Suprapubic skin (tissue), 4 donors: Measurements from ENCODE around the gene FRMPD2. TPM values are rescaled to one million over a fixed set of nuclear protein-coding genes. Genes with fewer than 3 reads are reported as not detected.

Experiments used
- DNase-seq, 2 donors: peaks; one replicate each; pipeline ENCODE4 v3.0.0-alpha.2; 2019; ENCODE audit warnings: low spot score in 2 of 2
- H3K27ac ChIP-seq: fragments of 200-600 bp; sonication (generic); one replicate; pipeline ENCODE4 v1.5.1; 2019
- H3K27me3 ChIP-seq: fragments of 200-600 bp; sonication (generic); one replicate; pipeline ENCODE4 v1.5.1; 2019
- H3K36me3 ChIP-seq: fragments of 200-600 bp; sonication (generic); one replicate; pipeline ENCODE4 v1.5.1; 2019
- H3K4me1 ChIP-seq: fragments of 200-600 bp; sonication (generic); one replicate; pipeline ENCODE4 v1.5.1; 2019
- H3K4me3 ChIP-seq: fragments of 200-600 bp; sonication (generic); one replicate; pipeline ENCODE4 v1.5.1; 2019; ENCODE audit warnings: mild to moderate bottlenecking
- H3K9me3 ChIP-seq: fragments of 200-600 bp; sonication (generic); one replicate; pipeline ENCODE4 v1.5.1; 2019
- EP300 ChIP-seq: sonication (generic); formaldehyde crosslinking; IDR thresholded peaks from one replicate; pipeline ENCODE4 v1.6.1; 2017; ENCODE audit warnings: antibody characterized with exemption
- POLR2A ChIP-seq, 2 donors: fragments of 450-650 bp; IDR thresholded peaks; one replicate each; pipeline ENCODE4 v1.6.1; 2017; ENCODE audit warnings: antibody characterized with exemption in 2 of 2, mild to moderate bottlenecking in 2 of 2, moderate library complexity in 2 of 2
- POLR2AphosphoS5 ChIP-seq, 3 donors: sonication (generic); formaldehyde crosslinking; IDR thresholded peaks; one replicate each; pipeline ENCODE4 v1.6.1; 2017; ENCODE audit warnings: antibody characterized with exemption in 3 of 3
- WGBS: methylation state at CpG from one replicate; pipeline ENCODE4 v1.1.5; 2018; 5-methylcytosine and 5-hydroxymethylcytosine counted together
- total RNA-seq, 4 donors: library from RNA; depleted of rRNA; stranded (reverse); fragments of >200 nt; gene quantifications; one replicate each; pipeline ENCODE4 v1.1.0, GENCODE V29; 2016
- TF ChIP-seq, protein P1 (sequence below), 2 donors: fragments of 200-600 bp in 1 of 2; fragments of 450-650 bp in 1 of 2; sonication (generic) in 1 of 2; IDR thresholded peaks; one replicate each; pipeline ENCODE4 v1.5.1; 2016 to 2019; ENCODE audit warnings: antibody characterized with exemption in 2 of 2, mild to moderate bottlenecking in 1 of 2, moderate library complexity in 1 of 2

The FRMPD2 gene
- total RNA-seq, 4 donors from 2014 or later = 0.72 TPM; not detected in 3

DNA sequence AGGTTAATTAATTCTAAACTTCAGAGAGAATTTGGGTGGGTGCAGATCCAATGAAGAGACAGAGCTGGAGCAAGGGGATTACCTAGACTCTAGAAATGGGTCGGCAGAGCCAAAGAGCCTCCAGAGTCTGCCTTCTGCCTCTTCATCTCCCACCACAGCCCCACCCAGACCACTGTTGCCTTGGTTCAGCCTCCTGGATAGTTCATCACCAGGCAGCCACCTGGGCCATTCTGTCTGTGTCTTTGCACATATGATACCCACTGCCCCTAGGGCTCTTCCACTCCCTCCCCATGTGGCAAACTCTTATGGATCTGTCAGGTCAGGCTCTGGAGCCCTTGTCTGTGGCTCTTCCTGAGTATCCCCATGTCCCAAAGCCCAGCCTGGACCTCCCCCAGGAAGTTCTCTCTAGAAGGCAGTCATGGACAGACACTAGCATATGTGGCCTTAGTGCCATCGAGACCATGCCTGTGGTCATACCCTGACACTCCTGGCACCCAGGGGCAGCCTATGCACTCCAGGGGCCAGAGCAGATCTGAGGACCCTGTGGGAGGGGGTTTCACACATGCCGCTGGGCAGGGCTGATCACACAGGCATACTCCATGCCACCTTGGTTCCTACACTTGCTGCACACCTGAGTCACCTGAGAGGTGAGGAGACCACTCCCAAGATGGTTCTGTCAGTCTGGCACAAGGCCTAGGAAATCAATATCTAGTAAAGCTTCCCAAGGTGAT is 41.6 kb downstream of the FRMPD2 start:
- Histone ChIP-seq H3K36me3 (no peaks in the 10 kb centered on the region), H3K4me3 (no peak overlapping the region), H3K27me3 (peaks cover 3% of the 10 kb centered on the region), H3K9me3 (no peaks in the 10 kb centered on the region), H3K4me1 (no peaks in the 10 kb centered on the region), H3K27ac (no peak overlapping the region)
- TF ChIP-seq EP300 (no peak), POLR2AphosphoS5 (IDR thresholded peaks at IDR 0.05) (no peak), POLR2A (IDR thresholded peaks at IDR 0.05) (no peak)
- TF ChIP-seq, protein P1, sequence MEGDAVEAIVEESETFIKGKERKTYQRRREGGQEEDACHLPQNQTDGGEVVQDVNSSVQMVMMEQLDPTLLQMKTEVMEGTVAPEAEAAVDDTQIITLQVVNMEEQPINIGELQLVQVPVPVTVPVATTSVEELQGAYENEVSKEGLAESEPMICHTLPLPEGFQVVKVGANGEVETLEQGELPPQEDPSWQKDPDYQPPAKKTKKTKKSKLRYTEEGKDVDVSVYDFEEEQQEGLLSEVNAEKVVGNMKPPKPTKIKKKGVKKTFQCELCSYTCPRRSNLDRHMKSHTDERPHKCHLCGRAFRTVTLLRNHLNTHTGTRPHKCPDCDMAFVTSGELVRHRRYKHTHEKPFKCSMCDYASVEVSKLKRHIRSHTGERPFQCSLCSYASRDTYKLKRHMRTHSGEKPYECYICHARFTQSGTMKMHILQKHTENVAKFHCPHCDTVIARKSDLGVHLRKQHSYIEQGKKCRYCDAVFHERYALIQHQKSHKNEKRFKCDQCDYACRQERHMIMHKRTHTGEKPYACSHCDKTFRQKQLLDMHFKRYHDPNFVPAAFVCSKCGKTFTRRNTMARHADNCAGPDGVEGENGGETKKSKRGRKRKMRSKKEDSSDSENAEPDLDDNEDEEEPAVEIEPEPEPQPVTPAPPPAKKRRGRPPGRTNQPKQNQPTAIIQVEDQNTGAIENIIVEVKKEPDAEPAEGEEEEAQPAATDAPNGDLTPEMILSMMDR (IDR thresholded peaks at IDR 0.05) = no peak
- peak in 1 of 2 donors; percentile 32 for DNase-seq
- 90% methylated on average over 1 of the region's 3 CpGs for WGBS

- Histone ChIP-seq H3K4me1 (no peaks in the 10 kb centered on the region), H3K36me3 (no peaks in the 10 kb centered on the region), H3K9me3 (no peaks in the 10 kb centered on the region), H3K27ac (no peak overlapping the region), H3K27me3 (peaks cover 3% of the 10 kb centered on the region), H3K4me3 (no peak overlapping the region)
- DNase-seq = no peak
- TF ChIP-seq, protein P1 (IDR thresholded peaks at IDR 0.05) = no peak
- TF ChIP-seq EP300 = no peak
- TF ChIP-seq POLR2A (IDR thresholded peaks at IDR 0.05) = no peak
- TF ChIP-seq POLR2AphosphoS5 (IDR thresholded peaks at IDR 0.05) = no peak
- WGBS = 71% methylated on average over 6 of the region's 6 CpGs
Measured at GRCh38 chr10:48231699-48232315, 42.7 kb downstream of the FRMPD2 start.

DNA sequence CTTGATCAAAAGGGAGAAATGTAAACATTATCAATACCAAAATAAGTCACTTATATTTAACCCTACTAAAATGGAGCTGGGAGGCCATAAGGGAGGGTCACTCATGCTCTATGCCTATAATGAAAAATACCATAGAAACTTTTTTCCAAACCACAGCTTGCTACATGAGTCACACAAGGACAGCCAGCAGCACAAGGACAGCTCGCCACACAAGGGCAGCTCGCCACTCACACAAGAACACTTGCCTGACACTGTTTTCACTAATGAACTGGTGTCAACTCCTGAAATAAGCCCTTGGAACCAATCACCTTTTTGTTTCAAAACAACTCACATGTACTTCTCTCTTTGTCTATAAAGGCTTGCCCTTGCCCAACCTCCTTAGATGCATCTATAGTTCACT is 43.3 kb downstream of the FRMPD2 start:
- 91% methylated on average over 2 of the region's 2 CpGs for WGBS
- Histone ChIP-seq H3K4me3 (no peak overlapping the region), H3K4me1 (no peaks in the 10 kb centered on the region), H3K9me3 (no peaks in the 10 kb centered on the region), H3K27me3 (peaks cover 3% of the 10 kb centered on the region), H3K36me3 (no peaks in the 10 kb centered on the region), H3K27ac (no peak overlapping the region)
- DNase-seq = no peak
- TF ChIP-seq, protein P1 (IDR thresholded peaks at IDR 0.05) = no peak
- TF ChIP-seq POLR2AphosphoS5 (IDR thresholded peaks at IDR 0.05) = no peak

DNA sequence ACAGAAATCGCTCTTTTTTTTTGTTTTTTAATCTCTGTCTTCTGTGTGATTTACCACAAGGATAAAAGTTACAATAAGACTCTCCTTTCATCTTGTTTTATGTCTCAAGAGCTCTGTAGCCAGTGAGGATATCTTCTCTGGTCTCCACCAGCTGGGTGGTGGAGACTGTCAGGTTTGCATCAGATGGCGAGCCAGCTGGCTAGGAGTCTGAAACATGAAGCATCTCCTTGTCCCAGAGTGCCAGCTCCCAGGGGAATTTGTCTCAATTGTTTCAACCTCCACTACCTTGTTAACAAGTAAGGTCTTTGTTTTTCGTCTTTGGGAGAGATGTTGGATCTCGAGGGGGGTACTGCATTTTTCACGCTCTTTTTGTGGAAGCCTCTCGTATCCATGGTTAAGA is 47.3 kb downstream of the FRMPD2 start:
- no peaks in the 10 kb centered on the region for H3K9me3 ChIP-seq
- no peaks in the 10 kb centered on the region for H3K4me1 ChIP-seq
- no peak overlapping the region for H3K27ac ChIP-seq
- no peak for DNase-seq
- WGBS = 69% methylated on average over 6 of the region's 6 CpGs
- no peaks in the 10 kb centered on the region for H3K36me3 ChIP-seq
- no peak for TF ChIP-seq EP300
- TF ChIP-seq POLR2A (IDR thresholded peaks at IDR 0.05) = no peak
- TF ChIP-seq, protein P1 (IDR thresholded peaks at IDR 0.05) = no peak
- no peak overlapping the region for H3K4me3 ChIP-seq
- H3K27me3 ChIP-seq = no peaks in the 10 kb centered on the region

DNA sequence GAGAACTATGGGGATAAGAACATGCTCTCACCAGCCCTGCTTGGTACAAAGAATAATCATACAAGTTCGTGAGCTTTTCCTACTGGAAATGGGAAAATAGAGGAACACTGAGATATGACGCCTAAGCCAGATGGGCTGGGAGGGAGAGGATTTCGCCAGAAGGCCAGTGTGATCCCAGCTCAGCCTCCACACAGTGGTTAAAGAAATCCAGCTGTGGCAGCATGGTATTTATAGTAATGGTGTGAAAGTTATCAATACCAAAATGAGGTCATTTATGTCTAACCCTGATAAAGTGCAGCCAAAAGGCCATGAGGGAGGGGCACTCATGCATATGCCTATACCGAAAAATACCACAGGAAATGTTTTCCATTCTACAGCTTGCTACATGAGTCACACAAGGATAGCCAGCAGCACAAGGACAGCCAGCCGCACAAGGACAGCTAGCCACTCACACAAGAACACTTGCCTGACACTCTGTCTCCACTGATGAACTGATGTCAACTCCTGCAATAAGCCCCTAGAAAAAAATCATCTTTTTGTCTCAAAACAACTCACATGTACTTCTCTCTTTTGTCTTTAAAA is 49.4 kb downstream of the FRMPD2 start:
- no peaks in the 10 kb centered on the region for H3K9me3 ChIP-seq
- H3K36me3 ChIP-seq = no peaks in the 10 kb centered on the region
- WGBS = 73% methylated on average over 5 of the region's 5 CpGs
- no peak overlapping the region for H3K27ac ChIP-seq
- H3K27me3 ChIP-seq = no peaks in the 10 kb centered on the region
- DNase-seq = no peak
- H3K4me3 ChIP-seq = no peak overlapping the region
- H3K4me1 ChIP-seq = no peaks in the 10 kb centered on the region
- TF ChIP-seq POLR2AphosphoS5 (IDR thresholded peaks at IDR 0.05) (no peak), EP300 (no peak), POLR2A (IDR thresholded peaks at IDR 0.05) (no peak)
- TF ChIP-seq, protein P1 (IDR thresholded peaks at IDR 0.05) = no peak
